ENCODE results near the gene COG2.
"Not testable (repeated sequence)": the region's sequence is repeated elsewhere in the genome, so short reads cannot be mapped to it uniquely, and the experiment has no call there.

COG2 gene

DNA sequence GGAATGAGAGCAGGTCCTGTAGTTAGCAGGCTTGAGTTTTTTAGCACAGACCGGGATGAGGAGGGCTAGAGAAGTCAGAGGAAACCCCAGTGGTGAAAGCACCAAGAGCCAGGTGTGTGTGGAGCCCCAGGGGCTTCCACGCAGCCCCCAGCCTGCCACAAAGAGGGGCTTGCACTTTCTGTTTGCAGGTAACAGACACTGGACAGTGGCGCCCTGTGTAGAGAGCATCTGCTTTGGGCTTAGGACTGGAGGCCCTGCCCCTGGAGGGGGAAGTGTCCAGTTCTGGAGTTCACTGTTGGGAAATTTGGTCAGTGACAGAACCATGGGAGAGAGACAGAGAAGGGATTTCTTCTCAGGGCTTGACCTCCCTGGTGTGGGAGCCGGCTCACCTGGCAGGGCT is 52.2 kb downstream of the COG2 start:
- no peak for DNase-seq (ENCODE audit: low read depth, low spot score)

DNA sequence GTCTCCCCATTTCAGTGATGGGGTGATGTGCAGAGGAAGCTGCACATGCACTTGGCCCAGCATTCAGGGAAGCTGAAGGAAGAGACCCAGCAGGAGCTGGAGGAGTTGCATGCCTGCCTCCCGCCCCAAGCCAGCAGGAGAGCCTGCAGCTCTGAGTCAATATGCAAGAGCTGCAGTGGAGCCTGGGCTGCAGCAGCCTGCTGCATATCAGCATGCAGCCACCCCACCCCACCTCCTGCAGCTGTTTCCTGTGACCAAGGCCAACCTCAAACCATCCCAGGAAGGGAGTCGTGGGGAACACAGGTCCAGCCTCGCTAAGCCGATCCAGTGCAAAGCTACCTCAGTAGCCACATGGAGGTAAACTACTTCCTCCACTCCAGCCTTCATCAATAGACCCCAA is 52.7 kb downstream of the COG2 start:
- no peak overlapping the region for H3K4me3 ChIP-seq (ENCODE audit: low read length)
- DNase-seq (ENCODE audit: low read depth, low spot score), result no peak

More for the DNA sequence above, 52.2 kb downstream of the COG2 start:
- no peak overlapping the region for H3K4me3 ChIP-seq (ENCODE audit: low read length)

DNA sequence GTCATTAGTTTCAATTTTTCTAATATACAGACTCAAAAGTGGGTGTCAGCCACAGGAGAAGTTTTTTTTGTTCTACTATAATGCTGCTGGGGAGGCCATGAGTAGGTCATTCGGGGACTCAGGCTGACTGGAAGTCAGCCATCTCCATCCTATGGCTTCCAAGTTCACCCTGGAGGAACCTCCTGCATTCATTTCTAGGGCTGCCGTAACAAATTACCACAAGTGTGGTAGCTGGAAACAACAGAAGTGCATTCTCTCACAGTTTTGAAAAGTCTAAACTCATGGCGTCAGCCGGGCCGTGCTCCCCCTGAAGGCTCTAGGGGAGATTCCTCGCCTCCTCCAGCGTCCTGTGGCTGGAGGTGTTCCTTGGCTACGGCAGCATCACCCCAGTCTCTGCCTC is 53.9 kb downstream of the COG2 start:
- no peak for DNase-seq (ENCODE audit: low read depth, low spot score)
- no peak overlapping the region for H3K4me3 ChIP-seq (ENCODE audit: low read length)

DNA sequence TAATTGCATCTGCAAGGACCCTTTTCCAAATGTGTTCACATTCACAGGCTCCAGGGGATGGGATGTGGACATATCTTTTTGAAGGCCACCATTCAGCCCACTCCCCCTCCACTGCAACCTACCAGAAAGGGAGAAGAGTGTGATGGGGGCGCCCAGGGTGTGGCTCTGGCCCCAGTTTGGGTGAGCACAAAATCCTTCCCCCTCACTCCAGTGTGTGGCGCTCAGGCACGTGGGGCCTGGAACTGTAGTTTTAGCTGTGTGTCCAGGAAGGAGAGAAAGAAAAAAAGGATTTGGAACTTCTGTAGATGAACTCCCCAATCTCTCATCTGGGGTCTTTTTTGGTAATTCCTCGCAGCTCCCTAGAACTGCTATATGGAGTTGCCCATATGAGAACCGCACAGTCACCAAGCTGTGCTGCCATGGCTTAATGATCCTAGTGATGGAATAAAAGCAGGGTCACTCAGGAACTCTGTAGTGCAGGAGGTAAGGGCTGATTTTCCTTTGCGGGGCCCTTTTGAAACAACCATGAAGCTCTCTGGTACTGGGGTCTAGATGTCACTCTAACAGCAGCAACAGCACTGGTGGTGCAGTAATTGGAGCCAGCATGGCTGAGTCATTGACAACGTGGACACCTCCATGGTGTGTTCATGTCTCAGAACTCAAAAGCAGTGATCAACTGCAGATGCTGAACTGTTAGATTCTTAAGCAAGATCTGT is 54.6 kb downstream of the COG2 start:
- no peak for DNase-seq (ENCODE audit: low read depth, low spot score)
- H3K4me3 ChIP-seq (ENCODE audit: low read length), result no peak overlapping the region

DNA sequence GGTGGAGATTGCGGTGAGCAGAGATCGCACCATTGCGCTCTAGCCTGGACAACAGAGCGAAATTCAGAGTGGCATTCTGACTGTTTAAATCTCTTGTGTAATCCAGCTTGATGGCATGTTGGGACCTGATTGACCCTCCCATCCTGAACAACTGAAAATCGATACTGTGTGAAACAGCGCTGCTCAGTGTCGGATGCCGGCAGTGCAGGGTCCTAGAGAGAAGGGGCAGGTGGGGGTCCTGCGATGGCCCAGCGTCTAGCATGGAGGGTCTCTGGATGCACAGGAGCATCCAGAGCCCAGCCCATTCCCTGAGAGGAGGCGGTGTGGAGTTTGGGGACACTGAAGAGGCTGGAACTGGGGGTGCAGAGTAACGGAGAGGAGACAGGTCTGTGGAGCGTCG is 55.8 kb downstream of the COG2 start:
- no peak overlapping the region for H3K4me3 ChIP-seq (ENCODE audit: low read length)
- DNase-seq (ENCODE audit: low read depth, low spot score), result no peak

DNA sequence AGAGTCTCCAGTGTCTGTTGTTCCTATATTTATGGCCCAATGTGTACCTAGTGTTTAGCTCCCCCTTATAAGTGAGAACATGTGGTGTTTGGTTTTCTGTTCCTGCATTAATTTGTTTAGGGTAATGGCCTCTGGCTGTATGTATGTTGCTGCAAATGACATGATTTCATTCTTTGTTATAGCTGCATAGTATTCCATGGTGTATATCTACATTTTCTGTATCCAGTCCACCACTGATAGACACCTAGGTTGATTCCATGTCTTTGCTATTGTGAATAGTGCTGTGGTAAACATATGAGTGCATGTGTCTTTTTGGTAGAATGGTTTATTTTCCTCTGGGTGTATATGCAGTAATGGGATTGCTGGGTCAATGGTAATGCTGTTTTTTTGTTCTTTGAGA is 56.7 kb downstream of the COG2 start:
- DNase-seq (ENCODE audit: low read depth, low spot score); H3K4me3 ChIP-seq (ENCODE audit: low read length): not testable (repeated sequence)

DNA sequence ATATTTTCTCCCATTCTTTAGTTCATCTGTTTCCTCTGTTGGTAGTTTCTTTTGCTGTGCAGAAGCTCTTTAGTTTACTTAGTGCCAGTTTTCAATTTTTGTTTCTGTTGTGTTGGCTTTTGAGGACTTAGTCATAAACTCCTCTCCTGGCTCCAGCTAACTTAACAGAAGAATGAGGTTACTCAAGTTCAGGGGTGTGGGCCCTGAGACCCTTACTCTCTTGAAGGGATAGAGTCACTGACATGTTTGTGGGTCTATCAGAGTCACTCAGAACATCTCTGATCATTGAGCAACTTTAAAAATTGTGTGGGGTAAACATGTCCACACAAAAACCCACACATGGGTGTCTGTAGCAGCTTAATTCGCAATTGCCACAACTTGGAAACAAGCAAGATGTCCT is 57.4 kb downstream of the COG2 start:
- no peak for DNase-seq (ENCODE audit: low read depth, low spot score)
- H3K4me3 ChIP-seq (ENCODE audit: low read length), result no peak overlapping the region

DNA sequence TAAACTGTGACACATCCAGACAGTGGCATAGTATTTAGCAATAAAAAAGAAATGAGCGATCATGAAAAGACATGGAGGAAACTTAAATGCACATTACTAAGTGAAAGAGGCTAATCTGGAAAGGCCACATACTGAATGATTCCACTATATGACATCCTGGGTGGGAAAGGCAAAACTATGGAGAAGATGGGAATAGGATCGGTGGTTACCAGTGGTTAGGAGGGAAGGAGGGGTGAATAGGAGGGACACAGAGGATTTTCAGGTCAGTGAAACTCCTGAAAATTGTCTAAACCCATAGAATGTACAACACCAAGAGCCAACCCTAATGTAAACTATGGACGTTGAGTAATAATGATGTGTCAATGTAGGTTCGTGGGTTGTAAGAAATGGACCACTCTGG is 57.9 kb downstream of the COG2 start:
- no peak for DNase-seq (ENCODE audit: low read depth, low spot score)

DNA sequence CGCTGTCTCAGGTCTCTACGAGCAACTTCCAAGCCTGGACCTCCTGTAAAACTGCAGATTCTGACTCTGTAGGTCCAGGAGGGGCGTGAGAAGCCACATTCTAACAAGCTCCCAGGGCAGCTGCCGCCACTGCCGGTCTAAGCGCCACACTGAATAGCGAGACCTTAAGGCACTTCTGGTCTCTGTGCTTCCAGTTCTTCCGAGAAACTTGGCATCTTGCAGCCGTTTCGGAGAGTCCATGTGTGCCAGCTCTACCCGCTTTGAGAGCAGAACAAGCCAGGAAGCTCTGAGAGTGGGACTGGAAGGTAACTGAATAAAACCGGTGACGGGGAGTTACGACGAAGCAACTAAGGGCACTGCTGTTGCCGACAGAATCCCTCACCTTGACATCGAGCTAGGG is 59.2 kb downstream of the COG2 start:
- DNase-seq (ENCODE audit: low read depth, low spot score), result no peak
- H3K4me3 ChIP-seq (ENCODE audit: low read length), result no peak overlapping the region

More for the DNA sequence above, 57.9 kb downstream of the COG2 start:
- no peak overlapping the region for H3K4me3 ChIP-seq (ENCODE audit: low read length)

DNA sequence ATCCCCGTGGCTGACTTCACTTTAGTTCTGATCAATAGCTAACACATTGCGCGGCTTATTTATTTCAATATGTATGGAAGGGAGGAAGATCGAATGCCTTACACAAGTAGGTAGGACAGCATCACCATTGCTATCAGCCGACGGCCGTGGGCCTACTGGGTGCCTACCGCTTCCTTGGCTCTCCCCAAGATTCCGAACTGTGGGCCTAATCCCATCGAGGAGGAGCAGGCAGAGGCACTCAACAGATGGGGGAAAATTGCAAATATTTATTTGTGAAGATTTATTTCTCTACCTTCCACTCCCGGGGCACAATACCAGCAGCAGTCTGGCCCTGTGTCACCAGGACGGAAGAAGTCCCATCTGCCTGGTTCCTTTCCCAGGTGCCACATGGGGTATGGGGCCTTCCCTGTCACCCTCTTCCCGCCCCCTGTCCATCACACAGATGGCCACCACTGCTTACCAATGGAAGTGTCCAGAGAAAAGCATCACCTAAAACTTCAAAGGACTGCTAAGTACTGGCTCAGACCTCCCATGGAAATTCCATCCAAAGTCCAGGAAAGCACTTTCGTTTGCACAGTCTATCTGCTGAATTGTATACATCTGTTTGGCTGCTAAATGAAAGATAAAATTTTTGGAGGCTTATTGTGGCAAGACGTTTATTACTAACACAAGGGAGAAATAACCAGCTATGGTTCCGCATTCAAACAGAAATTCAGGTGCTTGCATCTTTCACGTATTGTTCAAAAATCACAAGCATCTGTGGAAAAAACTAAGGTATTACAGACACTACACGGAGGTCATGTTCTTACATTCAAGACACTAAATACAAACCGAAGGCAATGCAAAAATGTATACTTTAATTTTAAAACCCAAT is 59.9 kb downstream of the COG2 start:
- DNase-seq (ENCODE audit: low read depth, low spot score), result no peak

DNA sequence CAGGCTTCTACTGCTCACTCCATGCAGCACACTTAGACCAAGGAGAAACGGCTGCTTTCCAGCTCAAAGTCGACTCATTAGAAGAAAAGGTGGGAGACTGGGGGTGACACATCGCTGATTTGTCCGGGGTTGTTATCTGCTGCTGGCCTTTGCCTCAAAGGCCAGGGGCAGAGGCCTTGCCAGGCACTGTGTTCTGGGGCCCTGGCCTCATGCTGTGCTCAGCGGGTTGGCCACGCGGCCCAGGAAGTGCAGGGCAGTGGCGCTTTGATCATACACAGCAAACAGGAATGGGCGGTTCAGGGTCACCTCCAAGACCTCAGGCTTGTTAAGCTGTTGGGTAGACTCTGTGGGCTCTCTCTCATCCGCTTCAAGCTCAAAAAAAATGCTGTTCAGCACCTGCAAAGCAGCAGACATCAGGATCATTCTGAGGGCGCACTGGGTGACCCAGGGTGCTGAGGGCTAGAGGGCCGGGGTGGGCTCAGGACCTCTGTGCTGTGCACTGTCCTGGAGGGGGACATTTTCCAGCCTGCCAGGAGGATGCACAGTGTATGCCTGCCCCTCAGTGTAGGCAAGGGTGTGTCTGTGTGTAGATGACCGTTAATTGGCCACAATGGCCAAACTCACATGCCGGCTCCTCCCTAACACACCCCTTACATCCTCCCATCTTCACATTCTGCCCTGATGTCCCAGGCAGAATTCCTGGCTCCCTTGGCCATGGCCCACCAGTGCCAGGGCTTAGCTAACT is 60.8 kb downstream of the COG2 start:
- H3K4me3 ChIP-seq (ENCODE audit: low read length), result no peak overlapping the region
- no peak for DNase-seq (ENCODE audit: low read depth, low spot score)

More for the DNA sequence above, 59.9 kb downstream of the COG2 start:
- no peak overlapping the region for H3K4me3 ChIP-seq (ENCODE audit: low read length)

DNA sequence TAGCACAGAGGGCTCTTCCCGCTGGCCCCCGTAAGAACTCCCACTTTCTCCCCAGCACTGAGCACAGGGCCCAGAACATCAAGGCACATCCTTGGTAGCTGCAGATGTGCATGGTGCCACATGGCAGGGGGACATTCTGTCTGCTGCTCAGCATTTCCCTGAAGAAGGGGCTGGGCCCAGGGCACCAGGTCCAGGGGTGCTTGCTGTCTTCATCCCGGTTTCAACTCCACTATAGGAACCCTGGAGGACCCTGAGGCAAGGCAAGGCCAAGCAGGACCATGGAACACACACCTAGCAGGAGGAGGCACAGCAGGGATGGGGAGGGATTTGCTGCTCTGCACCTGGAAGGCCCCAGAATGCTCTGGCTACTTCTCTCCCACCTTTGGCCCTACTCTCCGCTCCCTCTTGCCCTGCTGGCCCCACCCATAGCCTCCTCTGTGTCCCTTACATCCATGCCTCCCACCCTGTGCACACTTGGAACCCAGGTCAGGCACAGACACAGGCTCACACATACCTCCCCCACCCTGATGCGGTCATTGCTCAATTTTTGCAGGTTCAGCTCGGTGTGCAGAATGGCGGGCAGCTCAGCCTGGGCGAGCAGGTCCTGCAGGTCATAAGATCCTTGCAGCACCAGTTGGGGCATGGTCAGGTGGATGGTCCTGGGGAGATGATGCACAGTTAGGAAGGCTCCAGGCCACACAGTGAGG is 61.6 kb downstream of the COG2 start:
- no peak for DNase-seq (ENCODE audit: low read depth, low spot score)
- H3K4me3 ChIP-seq (ENCODE audit: low read length), result no peak overlapping the region

DNA sequence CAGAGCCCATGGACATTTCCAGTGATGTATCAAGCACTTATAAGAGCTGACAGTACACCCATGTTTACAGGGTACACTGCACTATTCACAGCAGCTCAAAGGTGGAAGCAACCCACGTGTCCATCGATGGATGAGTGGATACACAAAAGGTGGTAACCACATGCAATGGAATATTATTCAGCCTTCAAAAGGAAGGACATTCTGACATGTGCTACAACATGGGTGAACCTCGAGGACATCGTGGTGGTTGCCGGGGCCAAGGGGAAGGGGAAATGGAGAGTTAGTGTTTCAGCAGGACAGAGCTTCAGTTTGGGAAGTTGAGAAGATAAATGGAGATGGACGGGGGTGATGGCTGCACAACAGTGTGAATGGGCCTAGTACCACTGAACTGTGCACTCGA is 62.5 kb downstream of the COG2 start:
- H3K4me3 ChIP-seq (ENCODE audit: low read length), result no peak overlapping the region

DNA sequence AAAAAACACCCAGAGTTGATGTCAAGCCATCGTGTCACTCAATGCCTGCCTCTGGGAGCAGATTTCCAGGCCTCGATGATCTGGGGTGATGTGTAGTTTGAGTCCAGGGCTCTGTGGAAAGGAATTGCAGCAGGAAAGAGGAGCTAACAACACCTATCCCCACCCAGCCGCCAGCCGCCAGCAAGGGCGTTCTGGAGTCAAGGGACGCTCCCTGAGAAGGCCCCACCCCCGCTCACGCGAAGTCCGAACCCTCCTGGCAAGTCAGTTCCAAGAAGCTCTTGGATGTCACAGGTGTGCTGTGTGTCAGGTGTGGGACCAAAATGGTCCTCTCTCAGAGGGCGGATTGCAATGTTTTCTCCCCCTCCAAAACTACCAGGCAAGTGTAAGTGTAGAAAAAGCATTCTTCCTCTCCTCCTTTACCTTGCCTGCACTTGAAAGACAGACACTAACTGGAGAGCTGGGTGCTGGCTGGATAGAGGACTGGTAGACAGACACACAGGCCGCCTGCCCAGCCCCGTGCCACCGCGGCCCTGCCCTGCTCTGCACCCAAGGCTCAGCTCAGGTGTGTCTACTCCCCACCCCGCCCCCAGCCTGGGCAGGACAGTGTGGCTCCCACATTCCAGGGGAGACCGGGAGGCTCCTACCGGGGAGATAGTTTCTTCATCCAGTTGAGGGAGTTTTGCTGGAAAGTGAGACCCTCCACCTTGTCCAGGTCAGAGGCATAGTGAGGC is 63.2 kb downstream of the COG2 start:
- no peak for DNase-seq (ENCODE audit: low read depth, low spot score)
- H3K4me3 ChIP-seq (ENCODE audit: low read length), result no peak overlapping the region

More for the DNA sequence above, 62.5 kb downstream of the COG2 start:
- DNase-seq (ENCODE audit: low read depth, low spot score), result no peak

DNA sequence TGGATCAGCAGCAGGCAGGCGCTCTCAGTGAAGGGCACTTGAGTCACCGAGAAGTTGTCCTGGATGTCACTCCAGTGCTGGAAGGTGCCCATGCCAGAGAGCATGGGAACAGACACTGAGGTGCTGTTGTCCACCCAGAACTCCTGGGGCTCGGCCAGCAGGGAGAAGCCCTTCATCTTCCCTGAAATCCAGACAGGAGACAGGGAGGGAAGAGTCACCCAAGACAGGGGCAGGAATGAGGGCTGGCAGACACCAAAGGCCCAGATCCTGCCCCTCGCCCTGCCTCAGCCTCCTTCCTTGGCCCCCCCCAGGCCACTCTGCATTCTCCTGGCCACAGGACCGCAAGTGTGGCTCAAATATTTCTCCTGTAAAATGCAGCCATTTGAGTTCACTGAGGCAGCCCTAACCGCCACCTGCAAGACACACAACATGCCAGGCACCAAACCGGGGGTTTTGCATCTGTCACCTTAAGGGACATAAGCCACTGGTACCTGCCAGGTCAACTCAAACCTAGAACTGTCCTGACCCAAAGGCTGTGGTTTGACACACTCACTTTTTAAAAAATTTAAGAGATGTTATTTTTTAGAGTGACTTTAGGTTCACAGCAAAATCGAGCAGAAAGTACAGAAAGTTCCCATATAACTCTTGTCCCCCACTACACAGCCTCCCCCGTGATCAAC is 63.9 kb downstream of the COG2 start:
- H3K4me3 ChIP-seq (ENCODE audit: low read length), result no peak overlapping the region
- DNase-seq (ENCODE audit: low read depth, low spot score), result no peak

DNA sequence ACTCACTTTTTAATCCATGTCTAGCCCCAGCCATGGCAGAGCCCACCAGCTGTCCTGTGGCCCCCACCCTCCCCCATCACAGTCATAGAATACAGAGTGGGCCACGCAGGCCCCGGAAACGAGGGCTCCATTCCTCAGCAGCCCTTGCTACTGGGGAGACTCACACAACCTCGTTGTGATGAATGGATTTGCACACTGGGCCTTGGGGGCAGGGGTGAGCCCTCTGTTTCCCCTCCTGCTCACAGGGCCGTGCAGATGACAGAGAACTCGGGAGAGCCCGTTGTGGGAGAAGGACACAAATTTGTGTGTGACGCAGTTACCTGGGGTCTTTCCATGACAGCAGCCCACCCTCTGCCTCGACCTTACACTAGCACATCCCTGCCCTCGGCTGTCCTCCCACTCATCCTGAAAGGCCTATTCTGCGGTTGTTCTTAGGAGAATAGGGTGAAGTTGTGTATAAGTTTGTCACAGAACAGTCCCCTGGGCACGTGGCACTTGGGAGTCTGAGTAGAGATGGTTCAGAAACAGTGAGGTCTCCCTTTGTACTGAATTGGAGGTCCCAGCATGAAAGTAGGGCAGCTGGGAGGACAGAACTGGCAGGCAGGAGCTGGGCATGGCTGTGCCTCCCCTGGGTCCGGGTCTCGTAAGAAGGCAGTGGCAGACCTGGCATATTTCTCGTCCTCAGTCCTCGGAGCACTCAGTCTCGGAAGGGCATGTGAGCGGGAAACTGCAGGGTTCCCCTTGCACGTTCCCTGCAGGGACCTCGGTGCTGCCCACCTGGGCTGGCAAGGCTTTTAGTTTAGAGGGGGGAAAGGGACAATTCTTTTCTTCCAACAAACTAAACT is 64.8 kb downstream of the COG2 start:
- H3K4me3 ChIP-seq (ENCODE audit: low read length), result no peak overlapping the region
- no peak for DNase-seq (ENCODE audit: low read depth, low spot score)

Measured in Jurkat, Clone E6-1 (cell line).